ENCODE results near the gene IL18RAP. TPM values are rescaled to one million over a fixed set of nuclear protein-coding genes. Genes with fewer than 3 reads are reported as not detected.

IL18RAP gene
- total and polyA plus RNA-seq, 7 donors: 0.04 to 0.45 (median 0.12) TPM

- Histone ChIP-seq H3K36me3 (ENCODE audit: insufficient read depth in 1 of 2, low read depth in 1 of 2) (no peaks in the 10 kb centered on the region), H3K9me3 (no peaks in the 10 kb centered on the region), H3K27ac (no peak overlapping the region), H3K4me3 (no peak overlapping the region), H3K27me3 (ENCODE audit: insufficient read depth in 3 of 3, low read length in 2 of 3) (peaks cover 0 to 2% (median 0%) of the 10 kb centered on the region in 3 donors), H3K4me1 (no peaks in the 10 kb centered on the region)
- WGBS, 3 donors: 32 to 34% (median 33%) methylated on average over 13 of the region's 13 CpGs
- intact Hi-C loops (cut with DNase I): loop anchor here in 1 of 2 donors (5.0 to 10.0 kb wide), 2 partner anchors 191 to 418 kb away; no protein-coding TSS in a partner anchor
- TF ChIP-seq, protein P1, sequence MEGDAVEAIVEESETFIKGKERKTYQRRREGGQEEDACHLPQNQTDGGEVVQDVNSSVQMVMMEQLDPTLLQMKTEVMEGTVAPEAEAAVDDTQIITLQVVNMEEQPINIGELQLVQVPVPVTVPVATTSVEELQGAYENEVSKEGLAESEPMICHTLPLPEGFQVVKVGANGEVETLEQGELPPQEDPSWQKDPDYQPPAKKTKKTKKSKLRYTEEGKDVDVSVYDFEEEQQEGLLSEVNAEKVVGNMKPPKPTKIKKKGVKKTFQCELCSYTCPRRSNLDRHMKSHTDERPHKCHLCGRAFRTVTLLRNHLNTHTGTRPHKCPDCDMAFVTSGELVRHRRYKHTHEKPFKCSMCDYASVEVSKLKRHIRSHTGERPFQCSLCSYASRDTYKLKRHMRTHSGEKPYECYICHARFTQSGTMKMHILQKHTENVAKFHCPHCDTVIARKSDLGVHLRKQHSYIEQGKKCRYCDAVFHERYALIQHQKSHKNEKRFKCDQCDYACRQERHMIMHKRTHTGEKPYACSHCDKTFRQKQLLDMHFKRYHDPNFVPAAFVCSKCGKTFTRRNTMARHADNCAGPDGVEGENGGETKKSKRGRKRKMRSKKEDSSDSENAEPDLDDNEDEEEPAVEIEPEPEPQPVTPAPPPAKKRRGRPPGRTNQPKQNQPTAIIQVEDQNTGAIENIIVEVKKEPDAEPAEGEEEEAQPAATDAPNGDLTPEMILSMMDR (IDR thresholded peaks at IDR 0.05): peak; percentile 49
- no peak for DNase-seq
- no peak for ATAC-seq
Measured at GRCh38 chr2:102442967-102443828, 20.2 kb downstream of the IL18RAP start.

DNA sequence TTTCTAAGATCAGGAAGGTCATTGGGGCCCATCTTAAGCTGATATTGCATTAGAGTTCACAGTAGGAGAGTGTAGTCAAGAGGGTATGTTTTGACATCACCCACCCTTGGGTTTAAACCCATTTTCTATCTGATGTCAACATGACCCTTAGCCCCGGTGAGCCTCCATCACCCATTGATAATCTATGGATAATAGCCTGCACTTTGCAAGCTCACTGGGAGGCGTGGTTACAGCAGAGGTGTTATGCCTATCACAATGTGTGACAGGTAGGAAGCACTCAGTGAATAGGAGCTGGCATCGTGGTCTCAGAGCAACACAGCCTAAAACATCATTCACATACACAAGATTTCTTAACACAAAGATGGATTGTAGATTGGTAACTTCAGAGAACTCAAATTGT, 21.3 kb downstream of the IL18RAP start:
- DNase-seq (no peak), ATAC-seq (no peak)
- H3K27ac ChIP-seq: no peak overlapping the region
- intact Hi-C loops (cut with DNase I): loop anchor here in 1 of 2 donors (5.0 to 10.0 kb wide), 2 partner anchors 192 to 419 kb away; no protein-coding TSS in a partner anchor
- no peaks in the 10 kb centered on the region for H3K4me1 ChIP-seq
- H3K36me3 ChIP-seq (ENCODE audit: insufficient read depth in 1 of 2, low read depth in 1 of 2): no peaks in the 10 kb centered on the region
- H3K9me3 ChIP-seq: no peaks in the 10 kb centered on the region
- 76 to 83% (median 83%) methylated on average over 3 of the region's 3 CpGs for WGBS, 3 donors
- peaks cover 0 to 2% (median 0%) of the 10 kb centered on the region in 3 donors for H3K27me3 ChIP-seq (ENCODE audit: insufficient read depth in 3 of 3, low read length in 2 of 3)
- H3K4me3 ChIP-seq: no peak overlapping the region
- TF ChIP-seq, protein P1 (IDR thresholded peaks at IDR 0.05): no peak

DNA sequence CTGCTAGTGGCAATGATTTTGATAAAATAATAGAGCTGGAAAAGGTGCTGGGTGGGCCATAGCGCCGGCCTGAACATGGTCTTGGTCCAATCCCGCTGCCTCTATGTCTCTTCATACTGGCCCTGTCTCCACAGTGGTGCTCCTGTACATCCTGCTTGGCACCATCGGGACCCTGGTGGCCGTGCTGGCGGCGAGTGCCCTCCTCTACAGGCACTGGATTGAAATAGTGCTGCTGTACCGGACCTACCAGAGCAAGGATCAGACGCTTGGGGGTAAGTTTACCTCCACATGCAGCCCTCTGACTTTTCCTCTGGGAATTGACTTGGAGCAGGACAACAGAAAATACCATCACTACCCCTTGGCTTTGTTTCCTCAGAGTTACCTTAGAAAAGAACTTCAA, 24.0 kb downstream of the IL18RAP start:
- Histone ChIP-seq H3K4me3 (no peak overlapping the region), H3K27me3 (ENCODE audit: insufficient read depth in 3 of 3, low read length in 2 of 3) (peaks cover 0 to 2% (median 0%) of the 10 kb centered on the region in 3 donors), H3K27ac (no peak overlapping the region), H3K36me3 (ENCODE audit: insufficient read depth in 1 of 2, low read depth in 1 of 2) (no peaks in the 10 kb centered on the region), H3K9me3 (no peaks in the 10 kb centered on the region), H3K4me1 (no peaks in the 10 kb centered on the region)
- TF ChIP-seq, protein P1 (IDR thresholded peaks at IDR 0.05): no peak
- ATAC-seq: no peak
- 85 to 91% (median 89%) methylated on average over 9 of the region's 9 CpGs for WGBS, 3 donors
- intact Hi-C loops (cut with DNase I): loop anchor here (5.0 to 10.0 kb wide), 3 partner anchors 90 to 422 kb away; partner anchors contain the start of gene IL18R1 (in 1 of the 2)
- DNase-seq: no peak

GRCh38 chr2:102449370-102449974, 26.5 kb downstream of the IL18RAP start:
- Histone ChIP-seq H3K9me3 (no peaks in the 10 kb centered on the region), H3K4me1 (no peaks in the 10 kb centered on the region), H3K27ac (no peak overlapping the region), H3K4me3 (no peak overlapping the region), H3K36me3 (ENCODE audit: insufficient read depth in 1 of 2, low read depth in 1 of 2) (no peaks in the 10 kb centered on the region), H3K27me3 (ENCODE audit: insufficient read depth in 3 of 3, low read length in 2 of 3) (peaks cover 0 to 2% (median 0%) of the 10 kb centered on the region in 3 donors)
- intact Hi-C loops (cut with DNase I): loop anchor here (5.0 to 10.0 kb wide), 3 partner anchors 92 to 425 kb away; partner anchors contain the start of gene IL18R1 (in 1 of the 2)
- ATAC-seq (no peak), DNase-seq (peak in 1 of 2 donors; percentile 19)
- WGBS, 3 donors: 0 to 3% (median 0%) methylated on average over 1 of the region's 1 CpG
- TF ChIP-seq, protein P1 (IDR thresholded peaks at IDR 0.05): peak; percentile 49

All from psoas muscle (tissue), 8 donors.